Measurements from ENCODE around the gene LMCD1.

The LMCD1 gene

GRCh38 chr3:8540456-8540855 is 38.8 kb downstream of the LMCD1 start:
- peak; percentile 8 for DNase-seq

- DNase-seq, result no peak
Observed at GRCh38 chr3:8541486-8541885, 39.9 kb downstream of the LMCD1 start.

- DNase-seq, result no peak
Observed at GRCh38 chr3:8542190-8543135, 40.8 kb downstream of the LMCD1 start.

- no peak for DNase-seq
Observed at GRCh38 chr3:8546609-8547008, 45.0 kb downstream of the LMCD1 start.

DNA sequence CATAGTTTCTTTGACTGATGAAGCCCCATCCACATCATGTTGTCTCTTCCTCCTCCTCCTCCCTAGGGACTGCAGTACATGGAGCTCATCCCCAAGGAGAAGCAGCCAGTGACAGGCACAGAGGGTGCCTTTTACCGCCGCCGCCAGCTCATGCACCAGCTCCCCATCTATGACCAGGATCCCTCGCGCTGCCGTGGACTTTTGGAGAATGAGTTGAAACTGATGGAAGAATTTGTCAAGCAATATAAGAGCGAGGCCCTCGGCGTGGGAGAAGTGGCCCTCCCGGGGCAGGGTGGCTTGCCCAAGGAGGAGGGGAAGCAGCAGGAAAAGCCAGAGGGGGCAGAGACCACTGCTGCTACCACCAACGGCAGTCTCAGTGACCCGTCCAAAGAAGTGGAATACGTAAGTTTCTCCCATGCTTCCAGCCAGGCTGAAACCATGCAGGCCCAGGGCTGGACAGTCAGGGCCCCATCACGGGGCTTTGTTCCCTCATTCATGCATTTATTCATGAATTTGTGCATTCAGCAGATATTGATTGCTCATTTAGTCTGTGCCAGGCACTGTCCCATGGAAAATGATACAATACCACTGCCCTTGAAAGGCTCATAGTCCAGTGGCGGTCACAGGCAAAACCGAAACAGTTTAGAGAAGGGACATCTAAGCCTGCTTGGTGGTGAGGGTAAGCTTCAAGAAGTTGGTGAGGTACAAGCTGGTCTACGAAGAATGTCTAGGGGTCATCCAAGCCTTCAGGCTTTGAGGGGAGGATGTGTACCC is 47.1 kb downstream of the LMCD1 start:
- no peak for DNase-seq

- DNase-seq, result no peak
Observed at GRCh38 chr3:8549354-8549753, 47.7 kb downstream of the LMCD1 start.

DNA sequence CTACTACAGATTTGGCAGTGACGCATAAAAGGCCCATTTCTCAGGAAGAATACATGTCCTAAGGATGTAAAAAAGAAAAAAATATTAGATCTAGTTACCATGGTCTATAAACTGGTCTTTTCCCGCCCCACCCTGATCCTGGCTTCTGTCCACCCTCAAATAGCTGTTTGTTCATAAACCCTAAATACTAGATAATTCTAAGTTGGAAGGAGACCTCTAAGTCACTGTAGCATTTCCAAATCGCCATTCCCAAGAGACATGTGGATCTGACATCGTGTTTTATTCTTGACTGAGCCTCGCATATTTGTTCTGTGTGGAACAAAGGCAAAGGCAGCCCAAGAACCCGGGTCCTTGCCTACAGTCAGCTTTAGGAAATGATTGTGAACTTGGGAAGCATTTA is 49.0 kb downstream of the LMCD1 start:
- DNase-seq, result no peak

DNA sequence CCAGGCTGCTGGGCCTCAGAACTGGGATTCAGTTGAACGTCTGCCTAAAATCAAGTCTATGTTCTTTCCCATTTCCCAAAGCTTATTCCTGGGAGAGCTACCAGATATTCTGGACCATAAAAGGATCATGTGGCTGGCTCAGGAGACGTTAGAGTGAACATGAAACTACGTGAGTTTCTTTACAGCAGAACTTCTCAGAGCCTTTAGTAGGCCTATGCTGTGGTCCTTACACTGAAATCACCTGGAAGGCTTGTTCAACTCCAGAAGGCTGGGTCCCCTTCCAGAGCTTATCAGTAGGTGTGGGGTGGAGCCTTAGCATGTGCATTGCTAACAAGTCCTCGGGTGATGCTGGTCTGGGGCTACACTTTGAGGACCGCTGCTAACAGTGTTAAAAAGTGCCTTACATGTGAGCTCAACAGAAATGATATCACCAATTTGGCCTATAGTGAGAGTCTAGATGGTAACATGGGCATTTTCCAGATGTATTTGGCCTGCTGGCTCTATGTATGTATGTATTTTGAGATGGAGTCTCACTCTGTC is 50.7 kb downstream of the LMCD1 start:
- no peak for DNase-seq

DNA sequence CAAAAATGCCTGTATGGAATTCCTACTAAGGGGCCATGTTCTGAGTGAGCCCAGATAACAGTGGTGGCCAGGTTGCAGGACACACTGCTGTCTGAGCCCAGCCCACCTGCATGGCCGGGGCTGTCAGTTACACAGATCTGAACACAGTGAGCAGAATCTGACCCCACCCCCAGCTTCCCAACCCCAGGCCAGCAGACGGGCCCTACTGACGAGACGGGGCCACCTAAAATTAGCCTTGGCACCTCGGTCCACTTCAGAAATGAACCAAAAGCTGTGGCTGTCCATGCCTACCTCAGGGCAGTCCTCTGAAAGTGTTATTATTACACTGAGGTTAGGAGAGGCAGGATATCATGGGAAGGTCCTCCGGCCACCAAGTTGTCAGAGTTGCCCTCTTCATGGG is 51.8 kb downstream of the LMCD1 start:
- DNase-seq, result no peak

- DNase-seq, result no peak
Observed at GRCh38 chr3:8554696-8555095, 53.1 kb downstream of the LMCD1 start.

DNA sequence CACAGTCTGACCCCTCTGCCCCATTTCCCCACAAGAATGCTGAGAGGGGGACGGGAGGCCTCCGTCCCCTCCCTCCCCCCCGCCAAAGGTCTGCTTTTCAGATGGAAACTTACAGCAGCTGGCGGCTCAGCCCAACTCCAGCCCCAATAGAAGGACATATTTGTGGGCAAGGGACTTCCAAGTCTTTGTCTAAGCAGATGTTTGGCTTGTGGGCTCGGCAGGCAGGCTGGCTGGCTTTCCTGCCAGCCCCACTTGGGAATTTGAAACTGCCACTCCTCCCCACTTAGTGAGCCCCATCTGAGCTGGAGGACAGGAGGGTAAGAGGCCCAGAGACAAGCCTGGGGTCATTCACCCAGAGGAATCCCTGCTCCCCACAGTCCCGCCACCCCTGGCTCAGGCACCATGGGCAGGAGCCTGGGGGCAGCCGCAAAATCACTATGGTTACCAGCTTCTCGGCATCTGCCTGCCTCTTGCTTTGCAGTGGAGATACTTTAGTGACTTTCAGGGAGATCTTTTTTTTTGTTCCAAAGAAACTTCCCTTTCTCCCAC is 53.6 kb downstream of the LMCD1 start:
- peak; percentile 80 for DNase-seq

GRCh38 chr3:8555725-8556472 is 54.3 kb downstream of the LMCD1 start:
- peak; percentile 55 for DNase-seq

DNA sequence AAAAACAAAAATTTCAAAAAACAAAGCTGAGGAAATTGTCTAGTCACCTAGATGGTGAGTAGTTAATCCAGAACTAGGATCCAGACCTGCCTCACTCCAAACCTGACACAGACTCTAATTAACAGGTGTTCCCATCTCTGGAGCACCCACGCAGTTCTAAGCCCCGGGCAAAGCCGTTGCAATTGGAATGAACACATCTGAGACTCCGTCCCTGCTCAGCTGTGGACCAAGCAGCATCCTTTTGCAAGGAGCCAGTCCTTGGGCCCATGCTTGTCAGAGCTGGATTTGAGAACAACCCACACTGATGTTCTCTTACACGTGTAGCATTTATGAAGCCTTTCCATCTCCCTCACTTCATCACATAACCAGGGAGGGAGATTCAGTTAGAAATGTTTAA is 54.8 kb downstream of the LMCD1 start:
- no peak for DNase-seq

- DNase-seq, result peak; percentile 87
Observed at GRCh38 chr3:8557298-8557697, 55.7 kb downstream of the LMCD1 start.

GRCh38 chr3:8558645-8559044 is 57.0 kb downstream of the LMCD1 start:
- DNase-seq, result no peak

DNA sequence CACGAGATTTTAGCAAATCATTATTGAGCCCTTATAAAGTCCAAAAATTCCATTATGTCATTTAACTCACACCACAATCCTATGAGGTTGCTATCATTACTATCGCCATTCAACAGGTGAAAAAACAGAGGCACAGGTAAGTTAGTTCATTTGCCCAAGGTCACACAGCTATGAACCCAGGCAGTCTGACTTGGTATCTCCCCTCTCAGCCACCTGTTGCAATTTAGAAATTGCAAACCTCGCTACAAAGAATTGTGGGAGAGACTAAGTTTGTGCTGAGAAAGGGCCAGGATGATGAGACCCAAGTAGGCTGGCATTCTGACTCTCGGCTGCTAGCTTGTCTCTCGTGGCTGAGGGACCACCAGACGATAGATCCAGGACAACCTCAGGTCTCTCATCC is 57.7 kb downstream of the LMCD1 start:
- no peak for DNase-seq

GRCh38 chr3:8560366-8561007 is 58.9 kb downstream of the LMCD1 start:
- no peak for DNase-seq

DNA sequence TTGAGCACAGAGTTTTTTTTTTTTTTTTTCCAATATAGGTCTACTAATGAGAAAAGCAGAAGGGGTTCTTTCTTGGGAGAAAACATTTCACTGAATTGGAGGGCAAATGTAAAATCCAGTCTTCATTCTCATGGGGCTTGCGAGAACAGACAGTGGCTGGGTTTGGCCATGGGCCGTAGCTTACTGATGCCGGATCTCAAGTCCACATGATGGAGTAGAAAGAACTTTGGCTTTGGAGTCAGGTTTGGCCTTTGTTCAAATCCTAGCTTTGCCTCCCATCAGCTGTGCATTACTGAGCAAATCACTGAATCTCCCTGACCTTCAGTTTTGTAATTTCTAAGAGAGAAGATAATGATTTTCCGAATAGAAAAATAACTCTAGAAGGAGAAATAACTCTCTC is 59.7 kb downstream of the LMCD1 start:
- DNase-seq, result no peak

DNA sequence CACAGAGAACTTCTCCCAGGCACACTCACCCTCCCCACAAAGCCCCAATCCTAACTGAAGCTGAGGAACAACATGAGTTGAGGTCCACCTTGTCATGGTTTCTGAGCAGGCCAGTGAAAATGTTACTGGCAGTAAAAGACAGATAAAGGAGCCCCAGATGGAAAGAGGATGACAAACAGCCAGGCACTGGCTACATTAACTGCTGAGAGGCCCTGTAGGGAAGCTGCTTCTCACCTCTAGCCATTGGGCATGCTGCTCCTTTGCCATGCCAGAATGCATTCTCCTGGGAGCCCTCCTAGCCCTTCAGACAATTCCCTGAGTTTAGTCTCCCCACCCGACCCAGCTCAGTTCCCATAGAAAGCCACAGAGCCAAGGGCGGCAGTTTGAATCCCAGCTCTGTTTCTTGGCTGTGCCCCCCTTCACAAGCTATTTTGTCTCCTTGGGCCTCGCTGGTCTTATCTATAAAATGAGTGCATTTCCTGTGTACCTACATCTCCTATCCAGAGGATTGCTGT is 60.5 kb downstream of the LMCD1 start:
- DNase-seq, result no peak

DNA sequence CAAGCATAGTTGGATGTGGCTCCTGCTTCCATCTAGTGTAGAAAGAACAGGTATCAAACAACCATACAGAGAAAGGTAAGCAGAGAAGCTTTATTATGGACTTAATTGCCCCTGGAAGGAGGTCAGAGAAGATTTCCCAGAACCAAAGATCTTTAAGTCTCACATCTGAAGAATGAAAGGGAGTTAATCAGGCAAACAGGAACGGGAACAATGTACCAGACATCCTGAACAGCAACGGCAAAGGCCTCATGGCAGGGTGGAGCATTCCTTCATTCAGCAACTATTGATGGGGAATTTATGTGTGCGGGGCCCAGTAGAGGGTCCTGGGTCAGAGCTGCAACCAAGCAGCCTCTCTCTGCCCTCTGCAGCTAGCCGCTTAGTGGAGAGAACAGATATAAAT is 61.5 kb downstream of the LMCD1 start:
- no peak for DNase-seq

GRCh38 chr3:8563597-8563996 is 62.0 kb downstream of the LMCD1 start:
- DNase-seq, result no peak

DNA sequence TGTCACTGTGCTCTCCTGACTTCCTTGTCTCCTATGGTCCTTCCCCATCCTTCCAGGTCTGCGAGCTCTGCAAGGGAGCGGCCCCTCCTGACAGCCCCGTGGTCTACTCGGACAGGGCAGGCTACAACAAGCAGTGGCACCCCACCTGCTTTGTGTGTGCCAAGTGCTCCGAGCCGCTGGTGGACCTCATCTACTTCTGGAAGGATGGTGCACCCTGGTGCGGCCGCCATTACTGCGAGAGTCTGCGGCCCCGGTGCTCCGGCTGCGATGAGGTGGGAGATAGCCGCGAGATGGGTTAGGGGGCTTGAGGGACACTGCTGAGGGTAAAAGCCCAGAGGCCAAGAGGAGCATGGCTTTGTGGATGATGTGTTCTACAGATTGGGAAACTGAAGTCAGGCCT is 63.8 kb downstream of the LMCD1 start:
- no peak for DNase-seq
